ENCODE data around the gene PADI3.

PADI3 gene

DNA sequence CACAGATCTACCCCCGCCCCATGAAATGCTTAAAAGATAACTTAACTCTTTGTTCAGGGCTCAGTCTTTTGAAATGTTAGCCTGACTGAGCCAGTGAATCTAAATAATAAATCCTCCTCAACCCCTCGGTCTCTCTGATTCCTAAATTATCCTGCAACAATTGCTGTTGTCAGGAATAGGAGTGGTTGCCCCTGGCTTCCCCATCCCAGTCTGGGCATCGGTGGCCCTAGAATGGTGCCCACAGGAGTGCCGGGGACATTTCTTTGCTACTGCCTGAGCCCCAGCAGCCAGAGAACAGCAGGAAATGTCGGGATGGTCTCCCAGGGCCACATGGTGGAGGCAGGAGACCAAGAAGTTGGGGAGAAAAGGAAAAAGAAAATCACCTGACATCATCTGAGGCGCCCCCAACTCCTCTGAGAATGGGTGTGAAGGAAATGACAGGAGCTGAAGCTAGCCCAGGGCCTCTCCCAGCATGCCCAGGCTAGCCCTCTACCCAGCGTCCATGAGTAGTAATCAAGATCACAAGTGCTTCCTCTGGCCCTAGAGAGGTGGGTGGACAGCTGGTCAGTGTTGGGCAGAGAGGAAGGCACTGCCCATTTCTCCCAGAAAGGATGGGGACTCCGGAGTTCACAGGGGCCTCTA, 60.6 kb downstream of the PADI3 start:
- TF ChIP-seq TAF1 (IDR thresholded peaks at IDR 0.05; ENCODE audit: borderline replicate concordance, insufficient read depth, low read length) (no peak), SIN3A (IDR thresholded peaks at IDR 0.05; ENCODE audit: borderline replicate concordance, insufficient read depth, low read length) (no peak), FOXP2 (optimal IDR thresholded peaks at IDR 0.05; ENCODE audit: borderline replicate concordance, extremely low read depth, extremely low read length, insufficient read depth) (no peak), POLR2AphosphoS5 (IDR thresholded peaks at IDR 0.05; ENCODE audit: low read depth, low read length) (no peak), REST (IDR thresholded peaks at IDR 0.05; ENCODE audit: insufficient read depth in 1 of 2, low read depth in 2 of 2, low read length in 2 of 2) (no peak)

DNA sequence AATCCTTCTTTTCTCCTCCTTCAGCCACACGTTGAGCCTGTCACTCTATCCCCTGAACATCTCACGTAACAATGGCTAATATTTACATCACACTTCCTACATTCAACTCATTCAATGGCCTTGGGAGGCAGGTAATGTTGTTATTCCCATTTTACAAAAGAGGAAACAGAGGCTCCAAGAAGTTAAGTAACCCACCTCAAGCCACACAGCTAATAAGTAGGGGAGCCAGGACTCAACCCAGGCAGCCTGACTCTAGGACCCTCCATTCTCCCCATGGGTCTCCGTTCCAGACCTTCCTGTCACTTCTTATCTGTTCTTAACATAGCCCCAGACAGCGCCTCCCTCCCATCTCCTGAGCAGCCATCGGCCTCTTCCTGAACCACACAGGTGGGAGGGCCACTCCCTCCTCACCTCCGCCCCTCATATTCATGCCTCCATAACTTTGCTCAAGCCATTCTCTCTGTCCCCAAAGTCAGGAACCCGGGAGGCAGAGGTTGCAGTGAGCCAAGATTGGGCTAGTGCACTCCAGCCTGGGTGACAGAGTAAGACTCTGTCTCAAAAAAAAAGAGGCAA, 61.3 kb downstream of the PADI3 start:
- TF ChIP-seq SIN3A (IDR thresholded peaks at IDR 0.05; ENCODE audit: borderline replicate concordance, insufficient read depth, low read length): no peak
- no peak for TF ChIP-seq FOXP2 (optimal IDR thresholded peaks at IDR 0.05; ENCODE audit: borderline replicate concordance, extremely low read depth, extremely low read length, insufficient read depth)
- TF ChIP-seq REST (IDR thresholded peaks at IDR 0.05; ENCODE audit: insufficient read depth in 1 of 2, low read depth in 2 of 2, low read length in 2 of 2): no peak
- no peak for TF ChIP-seq POLR2AphosphoS5 (IDR thresholded peaks at IDR 0.05; ENCODE audit: low read depth, low read length)
- TF ChIP-seq TAF1 (IDR thresholded peaks at IDR 0.05; ENCODE audit: borderline replicate concordance, insufficient read depth, low read length): no peak

- no peak for TF ChIP-seq TAF1 (IDR thresholded peaks at IDR 0.05; ENCODE audit: borderline replicate concordance, insufficient read depth, low read length)
- TF ChIP-seq REST (IDR thresholded peaks at IDR 0.05; ENCODE audit: insufficient read depth in 1 of 2, low read depth in 2 of 2, low read length in 2 of 2): no peak
- TF ChIP-seq POLR2AphosphoS5 (IDR thresholded peaks at IDR 0.05; ENCODE audit: low read depth, low read length): no peak
- TF ChIP-seq SIN3A (IDR thresholded peaks at IDR 0.05; ENCODE audit: borderline replicate concordance, insufficient read depth, low read length): no peak
- TF ChIP-seq FOXP2 (optimal IDR thresholded peaks at IDR 0.05; ENCODE audit: borderline replicate concordance, extremely low read depth, extremely low read length, insufficient read depth): no peak
These were observed 64.8 kb downstream of the PADI3 start for GRCh38 chr1:17313530-17314309.

DNA sequence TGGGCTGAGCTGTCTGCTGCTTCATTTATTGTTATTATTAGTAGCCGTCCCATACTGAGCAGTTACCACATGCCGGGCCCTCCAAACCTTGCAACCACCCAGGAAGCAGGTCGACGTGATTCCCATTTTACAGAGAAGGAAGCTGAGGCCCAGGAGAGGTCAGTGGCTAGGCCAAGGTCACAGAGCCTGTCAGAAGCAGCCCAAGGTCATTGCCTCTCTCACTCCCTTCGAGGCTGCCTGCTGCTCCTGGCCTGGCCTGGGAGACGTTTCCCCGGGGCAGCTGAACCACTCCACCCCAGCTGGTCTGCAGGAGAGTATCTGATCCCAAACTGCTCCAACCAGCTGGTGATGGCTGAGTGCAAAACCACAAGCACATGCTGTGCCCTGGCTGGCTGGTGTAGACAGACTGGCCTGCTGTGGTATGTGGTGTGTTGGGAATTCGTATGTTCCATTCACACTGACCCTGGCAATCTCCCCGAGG, 65.6 kb downstream of the PADI3 start:
- TF ChIP-seq REST (IDR thresholded peaks at IDR 0.05; ENCODE audit: insufficient read depth in 1 of 2, low read depth in 2 of 2, low read length in 2 of 2) (no peak), FOXP2 (optimal IDR thresholded peaks at IDR 0.05; ENCODE audit: borderline replicate concordance, extremely low read depth, extremely low read length, insufficient read depth) (no peak), POLR2AphosphoS5 (IDR thresholded peaks at IDR 0.05; ENCODE audit: low read depth, low read length) (no peak), TAF1 (IDR thresholded peaks at IDR 0.05; ENCODE audit: borderline replicate concordance, insufficient read depth, low read length) (no peak), SIN3A (IDR thresholded peaks at IDR 0.05; ENCODE audit: borderline replicate concordance, insufficient read depth, low read length) (no peak)

All from PFSK-1 (cell line).